Measurements from ENCODE around the gene STXBP2. TPM values are rescaled to one million over a fixed set of nuclear protein-coding genes. Genes with fewer than 3 reads are reported as not detected.

Gene STXBP2
- total RNA-seq, 1 donor from 2014 or later: 2.4 TPM

Small RNA genes within 50 kb of the gene (small RNA-seq; reads per million reads assigned to genes)
- gene MIR6792: not detected

Other genes starting within 250 kb of the STXBP2 start
- gene PEX11G, start 148.1 kb upstream of the STXBP2 start, total RNA-seq: 1.2 TPM
- 10.6 TPM for gene ZNF358, start 121.0 kb upstream of the STXBP2 start, total RNA-seq
- gene MCOLN1, start 114.5 kb upstream of the STXBP2 start, total RNA-seq: 7.7 TPM
- 45.2 TPM for gene PNPLA6, start 101.4 kb upstream of the STXBP2 start, total RNA-seq
- gene CAMSAP3, start 41.2 kb upstream of the STXBP2 start, total RNA-seq: 16.3 TPM
- gene XAB2, start 7.6 kb upstream of the STXBP2 start, total RNA-seq: 24.1 TPM
- 29.3 TPM for gene PET100, start 7.3 kb upstream of the STXBP2 start, total RNA-seq
- not detected for gene PCP2, start 3.4 kb upstream of the STXBP2 start, total RNA-seq
- gene RETN, start 31.9 kb downstream of the STXBP2 start, total RNA-seq: not detected
- gene MCEMP1, start 40.0 kb downstream of the STXBP2 start, total RNA-seq: not detected
- gene TRAPPC5, start 43.7 kb downstream of the STXBP2 start, total RNA-seq: 15.5 TPM
- not detected for gene FCER2, start 65.0 kb downstream of the STXBP2 start, total RNA-seq
- gene CLEC4G, start 95.0 kb downstream of the STXBP2 start, total RNA-seq: 0.82 TPM
- gene CD209, start 110.4 kb downstream of the STXBP2 start, total RNA-seq: 0.82 TPM
- not detected for gene CLEC4M, start 126.1 kb downstream of the STXBP2 start, total RNA-seq
- gene EVI5L, start 193.1 kb downstream of the STXBP2 start, total RNA-seq: 47.7 TPM
- gene PRR36, start 237.3 kb downstream of the STXBP2 start, total RNA-seq: 2.9 TPM

Measured in frontal cortex (tissue), 1 donor.